ENCODE data around the gene SCFD2. TPM values are rescaled to one million over a fixed set of nuclear protein-coding genes. Genes with fewer than 3 reads are reported as not detected.
A peak's percentile ranks its signal among the peaks of the same experiment; 100 is the strongest.

SCFD2 gene
- total RNA-seq, 6 experiments from 2014 or later: 35.2 to 46.7 (median 41.5) TPM

GRCh38 chr4:52915191-52915590 is 450.7 kb downstream of the SCFD2 start:
- TF ChIP-seq CTCF (IDR thresholded peaks at IDR 0.05): no peak
- peak overlapping the region; percentile 56 for H3K27ac Mint-ChIP-seq
- peaks cover 6% of the 10 kb centered on the region for H3K36me3 Mint-ChIP-seq (ENCODE audit: low read depth)
- no peaks in the 10 kb centered on the region; the same call in 1 of the 2 replicates for H3K27me3 Mint-ChIP-seq (ENCODE audit: insufficient read depth)
- H3K4me3 Mint-ChIP-seq: no peak overlapping the region
- no peak for DNase-seq
- peaks cover 49% of the 10 kb centered on the region for H3K4me1 Mint-ChIP-seq (ENCODE audit: low read depth)
- H3K9me3 Mint-ChIP-seq: no peaks in the 10 kb centered on the region

- DNase-seq: peak; percentile 76
- Mint-ChIP-seq H3K36me3 (ENCODE audit: low read depth) (peaks cover 12% of the 10 kb centered on the region), H3K27ac (peak overlapping the region; percentile 73), H3K9me3 (no peaks in the 10 kb centered on the region), H3K27me3 (ENCODE audit: insufficient read depth) (no peaks in the 10 kb centered on the region; the same call in 1 of the 2 replicates), H3K4me1 (ENCODE audit: low read depth) (peaks cover 55% of the 10 kb centered on the region), H3K4me3 (no peak overlapping the region)
- TF ChIP-seq CTCF (IDR thresholded peaks at IDR 0.05): no peak
These were observed 451.7 kb downstream of the SCFD2 start for GRCh38 chr4:52914051-52914605.

- peak overlapping the region; percentile 69 for H3K27ac Mint-ChIP-seq
- peak; percentile 37 for DNase-seq
- H3K27me3 Mint-ChIP-seq (ENCODE audit: insufficient read depth): no peaks in the 10 kb centered on the region; the same call in 1 of the 2 replicates
- H3K4me1 Mint-ChIP-seq (ENCODE audit: low read depth): peaks cover 70% of the 10 kb centered on the region
- no peaks in the 10 kb centered on the region for H3K9me3 Mint-ChIP-seq
- TF ChIP-seq CTCF (IDR thresholded peaks at IDR 0.05): no peak
- H3K4me3 Mint-ChIP-seq: no peak overlapping the region
- H3K36me3 Mint-ChIP-seq (ENCODE audit: low read depth): peaks cover 18% of the 10 kb centered on the region
These were observed 453.3 kb downstream of the SCFD2 start for GRCh38 chr4:52912608-52913007.

GRCh38 chr4:52911684-52912294 is 454.1 kb downstream of the SCFD2 start:
- H3K27ac Mint-ChIP-seq: peak overlapping the region; percentile 54; the same call in 1 of the 2 replicates
- H3K36me3 Mint-ChIP-seq (ENCODE audit: low read depth): peaks cover 18% of the 10 kb centered on the region

GRCh38 chr4:52910115-52910514 is 455.7 kb downstream of the SCFD2 start:
- Mint-ChIP-seq H3K36me3 (ENCODE audit: low read depth) (peaks cover 24% of the 10 kb centered on the region), H3K9me3 (no peaks in the 10 kb centered on the region), H3K4me3 (no peak overlapping the region), H3K27me3 (ENCODE audit: insufficient read depth) (no peaks in the 10 kb centered on the region; the same call in 1 of the 2 replicates), H3K4me1 (ENCODE audit: low read depth) (peaks cover 66% of the 10 kb centered on the region), H3K27ac (no peak overlapping the region)
- TF ChIP-seq CTCF (IDR thresholded peaks at IDR 0.05): no peak
- peak; percentile 13 for DNase-seq

More at GRCh38 chr4:52911684-52912294, 454.1 kb downstream of the SCFD2 start:
- peak; percentile 89 for TF ChIP-seq CTCF (IDR thresholded peaks at IDR 0.05)
- no peaks in the 10 kb centered on the region for H3K9me3 Mint-ChIP-seq
- DNase-seq: peak; percentile 74
- H3K4me3 Mint-ChIP-seq: no peak overlapping the region
- no peaks in the 10 kb centered on the region; the same call in 1 of the 2 replicates for H3K27me3 Mint-ChIP-seq (ENCODE audit: insufficient read depth)
- H3K4me1 Mint-ChIP-seq (ENCODE audit: low read depth): peaks cover 76% of the 10 kb centered on the region
